ENCODE results near the gene ANKRD23.
A peak's percentile ranks its signal among the peaks of the same experiment; 100 is the strongest.

The ANKRD23 gene

GRCh38 chr2:96835830-96836229 is 8.0 kb downstream of the ANKRD23 start:
- no peak for DNase-seq

GRCh38 chr2:96832754-96833507 is 10.9 kb downstream of the ANKRD23 start:
- no peak for DNase-seq

- DNase-seq, result no peak
Measured at GRCh38 chr2:96832408-96832753, 11.4 kb downstream of the ANKRD23 start.

GRCh38 chr2:96831679-96832078 is 12.1 kb downstream of the ANKRD23 start:
- no peak for DNase-seq

GRCh38 chr2:96830044-96830562 is 13.7 kb downstream of the ANKRD23 start:
- no peak for DNase-seq

- no peak for DNase-seq
Measured at GRCh38 chr2:96828874-96829273, 14.9 kb downstream of the ANKRD23 start.

- DNase-seq, result no peak
Measured at GRCh38 chr2:96828436-96828835, 15.4 kb downstream of the ANKRD23 start.

GRCh38 chr2:96826546-96827278 is 17.1 kb downstream of the ANKRD23 start:
- no peak for DNase-seq

- DNase-seq, result no peak
Measured at GRCh38 chr2:96825057-96825456, 18.8 kb downstream of the ANKRD23 start.

GRCh38 chr2:96824079-96824870 is 19.5 kb downstream of the ANKRD23 start:
- no peak for DNase-seq

- DNase-seq, result no peak
Measured at GRCh38 chr2:96823198-96823597, 20.6 kb downstream of the ANKRD23 start.

GRCh38 chr2:96822786-96823185 is 21.0 kb downstream of the ANKRD23 start:
- DNase-seq, result no peak

- no peak for DNase-seq
Measured at GRCh38 chr2:96821113-96821675, 22.6 kb downstream of the ANKRD23 start.

- no peak for DNase-seq
Measured at GRCh38 chr2:96819876-96820511, 23.8 kb downstream of the ANKRD23 start.

- no peak for DNase-seq
Measured at GRCh38 chr2:96819128-96819875, 24.5 kb downstream of the ANKRD23 start.

GRCh38 chr2:96817882-96818281 is 25.9 kb downstream of the ANKRD23 start:
- no peak for DNase-seq

GRCh38 chr2:96816836-96817702 is 26.8 kb downstream of the ANKRD23 start:
- no peak for DNase-seq

- DNase-seq, result peak; percentile 97
Measured at GRCh38 chr2:96816127-96816835, 27.5 kb downstream of the ANKRD23 start, which contains the start of gene CNNM3. TSS of gene CNNM3 (plus strand) at chr2:96816268. CDS start at chr2:96816278, 10 bp downstream.

GRCh38 chr2:96815326-96816126 is 28.3 kb downstream of the ANKRD23 start:
- peak; percentile 30 to 55 for DNase-seq
